Right ventricle myocardium superior (tissue), 1 donor: ENCODE results near the gene GAREM1. TPM values are rescaled to one million over a fixed set of nuclear protein-coding genes. Genes with fewer than 3 reads are reported as not detected.
A peak's percentile ranks its signal among the peaks of the same experiment; 100 is the strongest.
"Not testable (repeated sequence)": the region's sequence is repeated elsewhere in the genome, so short reads cannot be mapped to it uniquely, and the experiment has no call there.

ENCODE experiments used
- ATAC-seq: fragments of 200-7000 bp; cut with Tn5 transposase; one replicate; pipeline ENCODE4 v1.9.1; 2020; ENCODE audit warnings: mild to moderate bottlenecking; ENCODE audit not compliant: poor library complexity
- DNase-seq: peaks from one replicate; pipeline ENCODE4 v3.0.0-alpha.2; 2020
- intact Hi-C: fragments of 100-400 bp; cut with DNase I; formaldehyde crosslinking; loops from one replicate; pipeline ENCODE4 v1.11.2; 2022
- total RNA-seq: library from RNA; stranded (reverse); fragmentation: NEBNext Ultra II Directional; extraction: Animal tissue kit (Norgen Biotek cat#: 25700); gene quantifications from one replicate; pipeline ENCODE4 v1.2.1, GENCODE V29; 2021
- donor health status: DM: no; HTN: yes; CAD: no; lungs with severe emphysema.

Gene GAREM1
- total RNA-seq, 1 donor from 2014 or later, result 23.5 TPM

- DNase-seq (no peak), ATAC-seq (no peak)
- intact Hi-C loops, result no loop called here
Measured at GRCh38 chr18:32258558-32259204, 212.0 kb downstream of the GAREM1 start.

DNA sequence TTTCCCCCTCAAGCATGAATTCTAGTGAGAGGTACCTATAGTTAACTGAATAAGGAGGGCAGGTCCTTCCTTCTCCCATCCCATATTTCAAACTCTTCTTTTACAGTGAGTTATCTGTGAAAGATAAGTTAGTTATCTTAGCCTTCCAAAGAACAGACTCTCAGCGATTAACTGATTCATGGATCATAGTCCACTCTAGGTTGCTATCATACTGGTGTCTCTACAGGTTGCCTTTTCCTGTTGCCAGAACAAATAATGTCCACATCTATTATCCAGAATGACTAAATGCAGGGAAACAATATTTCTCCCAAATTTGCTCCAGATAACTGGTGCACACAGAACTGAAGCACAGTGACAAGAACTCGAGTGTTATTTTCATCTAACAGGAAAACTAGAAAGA is 212.5 kb downstream of the GAREM1 start:
- ATAC-seq (no peak), DNase-seq (no peak)
- intact Hi-C loops, result no loop called here

GRCh38 chr18:32257084-32257785 is 213.4 kb downstream of the GAREM1 start:
- intact Hi-C loops, result no loop called here
- ATAC-seq (no peak), DNase-seq (no peak)

DNA sequence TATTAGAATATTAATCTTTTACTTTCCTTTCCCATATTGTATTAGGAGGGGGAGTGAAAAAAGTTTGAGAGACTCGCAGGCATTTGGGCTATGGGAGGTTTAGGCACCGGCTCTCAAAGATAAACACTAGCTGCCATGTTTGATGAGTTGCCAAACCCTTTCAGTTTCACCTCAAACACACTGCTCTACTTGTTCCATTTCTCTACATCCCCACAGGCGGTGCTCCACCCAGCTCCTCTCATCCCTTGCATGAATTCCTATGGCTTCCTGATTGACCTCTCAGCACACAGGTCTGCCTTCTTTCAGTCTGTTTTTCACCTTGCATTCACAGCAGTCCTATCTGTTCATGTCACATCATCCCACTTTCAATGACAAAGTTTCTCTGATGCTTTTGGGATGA is 215.1 kb downstream of the GAREM1 start:
- ATAC-seq (no peak), DNase-seq (no peak)
- intact Hi-C loops, result no loop called here

DNA sequence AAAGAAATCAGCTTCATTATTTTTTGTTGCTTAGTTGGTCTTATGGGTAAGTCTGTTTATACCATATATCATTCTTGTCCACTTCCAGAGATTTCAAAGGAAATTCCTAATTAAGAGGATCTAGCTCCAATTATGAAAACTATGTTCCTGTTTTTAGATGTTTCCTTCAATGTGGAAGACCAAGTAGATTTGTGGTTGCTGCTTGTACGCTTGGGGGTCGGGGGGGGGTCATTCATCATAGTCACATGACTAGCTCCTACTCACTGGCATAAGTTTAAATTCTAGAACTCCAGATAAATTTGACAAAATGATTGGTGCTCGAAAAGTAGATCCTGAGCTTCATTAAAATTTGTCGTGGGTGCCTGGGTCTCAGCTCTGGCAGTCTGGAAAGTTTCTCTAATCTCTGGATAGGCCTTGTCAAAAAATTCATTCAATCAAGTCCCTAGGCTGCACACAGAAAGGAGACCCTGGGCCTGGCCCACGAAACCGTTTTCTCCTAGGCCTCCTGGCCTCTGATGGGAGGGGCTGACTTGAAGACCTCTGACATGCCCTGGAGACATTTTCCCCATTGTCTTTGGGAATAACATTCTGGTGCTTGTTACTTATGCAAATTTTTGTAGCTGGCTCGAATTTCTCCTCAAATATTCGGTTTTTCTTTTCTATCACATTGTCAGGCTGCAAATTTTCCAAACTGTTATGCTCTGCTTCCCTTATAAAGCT is 218.4 kb downstream of the GAREM1 start:
- ATAC-seq, result no peak
- intact Hi-C loops, result no loop called here
- DNase-seq, result no peak

DNA sequence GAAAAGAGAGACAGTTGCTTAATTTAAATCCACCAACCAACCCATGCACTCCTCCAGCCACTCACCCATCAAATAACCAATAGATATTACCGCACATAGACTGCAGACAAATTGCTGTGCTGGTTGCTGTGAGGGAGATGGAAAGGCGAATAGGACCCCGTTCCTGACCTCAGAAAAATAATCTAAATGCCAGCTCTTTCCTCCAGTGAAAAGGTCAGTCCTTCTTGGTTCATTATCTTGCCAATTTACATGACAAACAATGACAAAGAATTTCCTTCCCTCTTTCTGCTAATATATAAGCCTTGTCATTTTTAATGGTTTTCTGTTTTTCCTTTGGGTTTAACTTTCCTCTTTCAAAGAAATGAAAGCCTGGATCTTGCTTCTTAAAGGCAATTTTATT is 219.2 kb downstream of the GAREM1 start:
- intact Hi-C loops, result no loop called here
- no peak for DNase-seq
- ATAC-seq, result no peak

GRCh38 chr18:32249147-32249929 is 221.3 kb downstream of the GAREM1 start:
- DNase-seq, result no peak
- no peak for ATAC-seq
- intact Hi-C loops, result no loop called here

GRCh38 chr18:32244881-32245280 is 225.8 kb downstream of the GAREM1 start:
- intact Hi-C loops, result no loop called here
- ATAC-seq (no peak), DNase-seq (no peak)

DNA sequence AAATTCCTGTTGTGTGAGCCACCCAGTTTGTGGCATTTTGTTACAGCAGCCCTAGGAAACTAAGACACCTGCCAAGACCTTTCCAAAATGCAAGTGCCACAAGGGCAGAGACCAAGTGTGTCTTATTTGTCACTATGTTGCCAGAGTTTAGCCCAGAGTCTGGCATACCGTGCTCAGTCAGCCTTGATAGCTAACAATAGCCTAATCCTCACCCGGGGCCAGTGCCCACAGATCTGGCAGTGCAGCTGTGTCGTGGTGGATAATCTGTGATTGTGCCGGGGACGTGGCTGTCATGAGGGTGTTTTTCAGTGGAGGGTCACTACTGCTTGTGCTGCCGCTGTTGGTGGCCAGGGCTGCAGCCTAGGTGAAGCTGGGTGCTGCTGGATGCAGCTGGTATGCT is 227.3 kb downstream of the GAREM1 start:
- intact Hi-C loops, result no loop called here
- peak; percentile 45 for ATAC-seq

DNA sequence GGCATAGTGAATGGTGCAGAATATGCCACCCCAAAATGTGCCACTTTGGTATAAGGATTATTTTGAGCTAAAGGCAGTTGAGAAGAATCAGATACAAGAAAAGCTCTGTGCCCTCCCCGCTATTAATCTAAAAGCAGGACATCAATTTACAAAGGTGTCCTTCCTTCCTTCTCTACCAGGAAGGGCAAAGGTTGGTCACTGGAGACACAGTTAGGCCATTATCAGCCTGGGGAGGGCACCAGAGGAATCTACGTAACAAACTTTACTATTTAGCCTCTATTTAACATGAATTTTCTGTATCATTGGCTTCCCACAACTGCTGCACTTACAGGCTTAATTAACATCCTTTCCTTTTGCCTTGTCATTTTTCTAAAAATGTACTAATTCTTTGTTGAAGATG is 228.3 kb downstream of the GAREM1 start:
- DNase-seq (no peak), ATAC-seq (no peak)
- intact Hi-C loops, result no loop called here

More for the DNA sequence above, 227.3 kb downstream of the GAREM1 start:
- no peak for DNase-seq

DNA sequence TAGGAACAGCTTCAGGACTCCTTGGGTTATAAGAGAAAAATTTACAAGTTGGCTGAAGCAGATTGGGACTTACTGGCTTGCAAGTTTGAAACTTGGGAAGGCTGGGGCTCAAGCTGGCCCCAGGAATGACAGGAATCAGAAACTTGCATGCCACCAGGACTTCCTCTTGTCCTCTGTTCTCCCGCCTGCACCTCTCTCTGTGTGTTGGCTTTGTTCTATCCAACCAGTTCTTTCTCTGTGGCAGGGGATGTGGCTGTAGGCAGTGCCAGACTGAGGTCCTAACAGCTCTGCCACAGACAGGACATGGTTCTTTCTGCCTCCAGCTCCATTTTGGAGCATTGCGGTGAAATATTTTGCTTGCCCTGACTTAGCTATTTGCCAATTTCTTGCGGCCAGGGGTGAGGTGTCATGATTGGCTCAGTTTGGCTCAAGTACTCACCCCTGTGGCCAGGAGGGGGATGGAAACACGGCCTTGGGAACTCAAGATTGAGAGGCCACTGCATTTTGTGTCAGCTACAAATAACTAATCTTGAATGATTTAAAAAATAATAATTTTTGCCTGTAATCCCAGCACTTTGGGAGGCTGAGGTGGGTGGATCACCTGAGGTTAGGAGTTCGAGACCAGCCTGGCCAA is 231.9 kb downstream of the GAREM1 start:
- intact Hi-C loops, result no loop called here
- DNase-seq, result no peak
- ATAC-seq, result no peak

GRCh38 chr18:32237049-32237448 is 233.6 kb downstream of the GAREM1 start:
- intact Hi-C loops, result no loop called here
- ATAC-seq, result no peak
- DNase-seq, result no peak

- intact Hi-C loops, ATAC-seq, DNase-seq: not testable (repeated sequence)
Measured at GRCh38 chr18:32233348-32233747, 237.3 kb downstream of the GAREM1 start.

GRCh38 chr18:32219431-32220018 is 251.2 kb downstream of the GAREM1 start:
- no peak for ATAC-seq
- DNase-seq, result no peak
- intact Hi-C loops, result no loop called here

GRCh38 chr18:32216390-32216789 is 254.3 kb downstream of the GAREM1 start:
- ATAC-seq (no peak), DNase-seq (no peak)
- intact Hi-C loops, result no loop called here

DNA sequence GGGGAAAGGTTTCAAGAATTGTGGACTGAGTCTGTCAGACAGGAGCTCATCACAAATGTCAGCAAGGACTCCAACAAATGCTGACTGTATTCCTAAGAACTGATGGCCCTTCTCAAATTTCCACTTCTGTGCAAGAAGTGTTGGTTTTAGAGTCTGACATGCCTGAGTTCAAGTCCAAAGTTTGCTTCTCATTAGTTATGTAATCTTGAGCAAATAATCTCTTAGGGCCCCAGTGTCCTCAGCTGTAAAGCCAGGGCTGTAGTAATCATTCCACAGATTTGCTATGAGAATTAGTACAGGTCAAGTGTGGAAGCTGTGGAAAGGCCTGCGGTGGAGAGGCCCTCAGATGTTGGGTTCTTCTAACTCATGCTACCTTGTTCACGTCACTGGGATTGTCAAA is 257.0 kb downstream of the GAREM1 start:
- intact Hi-C loops, result no loop called here
- ATAC-seq, result no peak
- no peak for DNase-seq
